Stimulated activated CD4-positive, alpha-beta T cell treated with anti-CD3 and anti-CD28 coated beads, Interleukin-4, amount 100 ng/mL, for 1 hour (primary cell): ENCODE measurements around the gene TAF11L9.
"Not testable (repeated sequence)": the region's sequence is repeated elsewhere in the genome, so short reads cannot be mapped to it uniquely, and the experiment has no call there.

Source experiments
- DNase-seq: peaks from one replicate; pipeline ENCODE4 v3.0.0-alpha.2; 2020

TAF11L9 gene

DNA sequence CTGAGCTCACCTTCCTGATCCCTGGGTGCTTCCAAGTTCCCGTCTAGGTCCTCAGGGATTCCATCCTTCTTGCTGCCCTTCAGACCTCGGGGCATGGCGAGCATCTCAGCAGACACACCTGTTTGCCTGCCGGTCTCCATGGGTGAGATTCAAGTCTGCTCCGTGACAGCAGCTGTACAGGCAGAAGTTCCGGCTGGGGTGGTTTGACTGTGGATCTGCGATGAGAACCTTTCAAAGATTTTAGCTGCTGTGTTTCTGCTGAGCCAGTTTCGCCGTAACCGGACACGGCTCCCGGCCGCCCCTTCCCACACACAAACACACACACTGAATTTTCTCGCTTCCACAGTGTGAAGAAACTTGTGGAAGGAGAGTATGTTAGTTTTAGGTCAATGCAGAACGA lies at the start of gene TAF11L9:
Gene TAF11L9, minus strand, starts transcription at position 140 of the 400 bp plus-strand sequence.
- DNase-seq, result not testable (repeated sequence)

DNA sequence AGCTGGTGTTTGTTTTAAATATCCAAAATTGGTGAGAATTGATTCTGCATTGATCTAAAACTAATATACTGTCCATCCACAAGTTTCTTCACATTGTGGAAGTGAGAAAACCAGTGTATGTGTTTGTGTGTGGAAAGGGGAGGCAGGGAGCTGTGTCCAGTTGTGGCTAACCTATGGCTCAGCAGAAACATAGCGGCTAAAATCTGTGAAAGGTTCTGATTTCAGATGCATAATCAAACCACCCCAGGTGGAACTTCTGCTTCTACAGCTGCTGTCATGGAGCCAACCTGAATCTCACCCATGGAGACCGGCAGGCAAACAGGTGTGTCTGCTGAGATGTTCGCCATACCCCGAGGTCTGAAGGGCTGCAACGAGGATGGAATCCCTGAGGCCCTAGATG lies 40.0 kb upstream of the TAF11L9 start, which contains the start of gene TAF11L14:
Gene TAF11L14, plus strand, starts transcription at position 301 of the 400 bp plus-strand sequence.
- DNase-seq, result no peak

DNA sequence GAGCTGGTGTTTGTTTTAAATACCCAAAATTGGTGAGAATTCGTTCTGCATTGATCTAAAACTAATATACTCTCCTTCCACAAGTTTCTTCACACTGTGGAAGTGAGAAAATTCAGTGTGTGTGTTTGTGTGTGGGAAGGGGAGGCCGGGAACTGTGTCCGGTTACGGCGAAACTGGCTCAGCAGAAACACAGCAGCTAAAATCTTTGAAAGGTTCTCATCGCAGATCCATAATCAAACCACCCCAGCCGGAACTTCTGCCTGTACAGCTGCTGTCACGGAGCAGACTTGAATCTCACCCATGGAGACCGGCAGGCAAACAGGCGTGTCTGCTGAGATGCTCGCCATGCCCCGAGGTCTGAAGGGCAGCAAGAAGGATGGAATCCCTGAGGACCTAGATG lies 37.6 kb upstream of the TAF11L9 start, which contains the start of gene TAF11L13:
Gene TAF11L13, plus strand, starts transcription at position 301 of the 400 bp plus-strand sequence.
- DNase-seq, result not testable (repeated sequence)

DNA sequence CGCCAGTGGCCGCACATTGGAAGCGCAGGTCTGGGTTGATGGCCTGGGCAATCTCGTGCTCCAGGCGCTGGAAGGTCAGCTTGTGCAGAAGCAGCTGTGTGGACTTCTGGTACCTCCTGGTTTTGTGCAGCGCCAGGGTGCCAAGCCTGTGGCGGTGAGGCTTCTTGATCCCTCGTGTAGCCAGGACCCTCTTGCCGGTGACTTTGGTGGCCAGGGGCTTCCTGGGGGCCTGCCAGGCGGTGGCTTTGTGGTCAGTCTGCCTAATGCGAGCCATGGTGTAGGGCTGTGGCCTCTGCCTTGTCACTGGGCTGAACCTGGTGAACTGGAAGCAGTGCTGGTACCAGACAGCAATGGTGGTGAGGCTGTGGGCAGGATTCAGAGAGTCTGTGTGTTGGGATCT lies 31.5 kb upstream of the TAF11L9 start:
- DNase-seq, result no peak

DNA sequence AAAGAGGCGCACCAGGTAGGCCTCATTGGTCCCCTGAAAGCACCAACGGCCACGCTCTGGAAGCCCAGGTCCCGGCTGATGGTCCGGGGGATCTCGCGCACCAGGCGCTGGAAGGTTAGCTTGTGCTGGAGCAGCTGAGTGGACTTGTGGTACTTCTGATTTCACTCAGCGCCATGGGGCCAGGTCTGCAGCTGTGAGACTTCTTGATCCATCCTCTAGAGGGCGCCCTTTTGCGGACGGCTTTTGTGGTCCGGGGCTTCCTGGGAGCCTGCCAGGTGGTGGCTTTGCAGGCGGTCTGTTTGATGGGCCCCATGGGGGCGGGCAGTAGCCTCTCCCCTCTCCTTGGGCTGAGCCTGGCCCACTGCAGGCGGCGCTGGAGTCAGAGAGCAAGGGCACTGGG lies 26.4 kb upstream of the TAF11L9 start:
- DNase-seq, result no peak

DNA sequence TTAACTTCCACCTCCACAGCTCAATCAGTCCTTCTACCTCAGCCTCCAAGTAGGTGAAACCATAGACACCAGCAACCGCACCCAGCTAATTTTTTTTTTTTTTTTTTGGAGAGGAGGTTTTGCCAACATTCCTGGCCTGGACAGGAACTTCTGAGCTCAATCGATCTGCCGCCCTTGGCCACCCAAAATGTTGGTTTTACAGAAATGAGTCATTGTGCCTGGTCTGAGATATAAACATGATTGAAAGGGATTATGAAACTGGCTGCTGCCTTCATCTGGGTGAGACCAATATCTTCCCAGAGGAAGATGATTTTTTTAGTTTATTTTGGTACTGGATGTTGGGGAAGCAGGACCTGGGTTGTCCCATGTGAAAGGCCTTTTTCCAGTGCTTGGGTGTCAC lies 25.2 kb upstream of the TAF11L9 start:
- no peak for DNase-seq

DNA sequence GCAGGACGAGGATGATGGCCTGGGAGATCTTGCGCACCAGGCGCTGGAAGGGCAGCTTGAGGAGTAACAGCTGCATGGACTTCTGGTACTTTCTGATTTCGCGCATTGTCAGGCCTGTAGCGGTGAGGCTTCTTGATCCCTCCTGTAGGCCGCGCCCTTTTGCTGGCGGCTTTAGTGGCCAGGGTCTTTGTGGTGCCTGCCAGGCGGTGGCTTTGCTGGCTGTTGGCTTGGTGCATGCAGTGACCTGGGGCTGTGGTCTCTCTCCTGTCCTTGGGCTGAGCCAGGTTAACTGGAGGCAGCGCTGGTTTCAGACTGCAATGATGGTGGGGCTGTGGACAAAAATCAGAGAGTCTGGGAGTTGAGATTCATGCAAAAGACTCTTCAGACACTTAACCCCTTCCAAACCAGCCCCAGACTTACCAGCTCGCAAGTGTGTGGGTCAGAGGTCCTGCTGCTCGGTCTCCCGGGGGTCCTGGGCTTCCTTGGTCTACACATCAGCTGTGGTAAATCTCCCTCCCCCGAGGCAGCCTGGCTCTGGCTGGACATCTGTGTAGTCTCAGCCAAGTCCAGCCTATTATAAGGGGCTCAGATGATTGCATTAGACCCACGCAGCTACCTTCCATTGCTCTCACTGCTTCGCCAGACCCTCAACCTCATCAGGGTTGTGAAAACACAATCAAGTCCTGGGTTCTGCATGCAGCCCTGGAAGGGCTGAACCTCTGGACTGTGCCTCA lies 20.8 kb upstream of the TAF11L9 start:
- DNase-seq, result no peak

DNA sequence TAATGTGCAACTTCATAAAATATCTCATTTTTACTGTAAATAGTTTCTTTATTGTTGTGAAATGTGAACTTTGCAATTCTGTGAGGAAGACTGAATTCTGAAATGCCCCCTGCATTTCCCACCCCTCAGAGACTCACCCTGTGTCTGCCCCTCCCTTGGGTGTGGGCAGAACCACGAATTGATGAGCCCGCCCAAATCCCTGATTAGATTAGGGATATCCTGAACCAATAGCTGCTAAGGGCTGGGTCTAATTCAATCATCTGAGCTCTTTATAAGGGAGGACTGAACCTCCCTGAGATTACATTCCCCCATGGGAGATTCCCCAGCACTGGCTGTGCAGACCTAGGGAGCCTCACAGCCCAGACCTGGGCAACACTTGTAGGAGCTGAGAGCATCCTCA lies 15.9 kb upstream of the TAF11L9 start, which contains the start of gene TAF11L12:
Gene TAF11L12, plus strand, starts transcription at position 301 of the 400 bp plus-strand sequence.
- not testable (repeated sequence) for DNase-seq

DNA sequence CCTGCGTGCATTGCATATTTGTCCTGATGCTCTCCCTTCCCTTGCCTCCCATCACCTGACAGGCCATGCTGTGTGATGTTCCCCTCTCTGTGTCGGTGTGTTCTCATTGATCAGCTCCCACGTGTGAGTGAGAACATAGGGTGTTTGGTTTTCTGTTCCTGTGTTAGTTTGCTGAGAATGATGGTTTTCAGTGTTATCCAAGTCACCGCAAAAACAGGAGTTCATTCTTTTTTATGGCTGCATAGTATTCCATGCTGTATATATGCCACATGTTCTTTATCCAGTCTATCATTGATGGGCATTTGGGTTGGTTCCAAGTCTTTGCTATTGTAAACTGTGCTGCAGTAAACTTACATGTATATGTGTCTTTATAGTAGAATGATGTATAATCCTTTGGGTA lies 13.3 kb upstream of the TAF11L9 start:
- DNase-seq, result not testable (repeated sequence)

DNA sequence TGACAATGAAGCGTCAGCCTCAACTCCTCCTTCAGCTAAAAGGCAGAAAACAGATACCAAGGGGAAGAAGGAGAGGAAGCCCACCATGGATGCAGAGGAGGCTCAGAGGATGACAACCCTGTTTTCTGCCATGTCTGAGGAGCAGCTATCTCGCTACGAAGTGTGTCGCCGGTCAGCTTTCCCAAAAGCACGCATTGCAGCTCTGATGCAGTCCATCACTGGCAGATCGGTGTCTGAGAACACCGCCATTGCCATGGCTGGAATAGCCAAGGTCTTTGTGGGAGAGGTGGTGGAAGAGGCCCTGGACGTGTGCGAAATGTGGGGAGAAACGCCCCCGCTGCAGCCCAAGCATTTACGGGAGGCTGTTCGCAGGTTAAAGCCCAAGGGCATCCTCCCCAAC lies 10.8 kb upstream of the TAF11L9 start:
- DNase-seq, result no peak

DNA sequence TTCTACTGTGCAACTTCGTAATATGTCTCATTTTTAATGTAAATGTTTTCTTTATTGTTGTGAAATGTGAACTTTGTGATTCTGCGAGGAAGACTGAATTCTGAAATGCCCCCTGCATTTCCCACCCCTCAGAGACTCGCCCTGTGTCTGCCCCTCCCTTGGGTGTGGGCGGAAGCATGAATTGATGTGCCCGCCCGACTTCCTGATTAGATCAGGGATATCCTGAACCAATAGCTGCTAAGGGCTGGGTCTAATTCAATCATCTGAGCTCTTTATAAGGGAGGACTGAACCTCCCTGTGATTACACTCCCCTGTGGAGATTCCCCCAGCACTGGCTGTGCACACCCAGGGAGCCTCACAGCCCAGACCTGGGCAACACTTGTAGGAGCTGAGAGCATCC lies 9.7 kb upstream of the TAF11L9 start, which contains the start of gene TAF11L11:
Gene TAF11L11, plus strand, starts transcription at position 304 of the 400 bp plus-strand sequence.
- not testable (repeated sequence) for DNase-seq

DNA sequence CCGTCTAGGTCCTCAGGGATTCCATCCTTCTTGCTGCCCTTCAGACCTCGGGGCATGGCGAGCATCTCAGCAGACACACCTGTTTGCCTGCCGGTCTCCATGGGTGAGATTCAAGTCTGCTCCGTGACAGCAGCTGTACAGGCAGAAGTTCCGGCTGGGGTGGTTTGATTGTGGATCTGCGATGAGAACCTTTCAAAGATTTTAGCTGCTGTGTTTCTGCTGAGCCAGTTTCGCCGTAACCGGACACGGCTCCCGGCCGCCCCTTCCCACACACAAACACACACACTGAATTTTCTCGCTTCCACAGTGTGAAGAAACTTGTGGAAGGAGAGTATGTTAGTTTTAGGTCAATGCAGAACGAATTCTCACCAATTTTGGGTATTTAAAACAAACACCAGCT lies 3.5 kb upstream of the TAF11L9 start, which contains the start of gene TAF11L10:
Gene TAF11L10, minus strand, starts transcription at position 101 of the 400 bp plus-strand sequence.
- not testable (repeated sequence) for DNase-seq

DNA sequence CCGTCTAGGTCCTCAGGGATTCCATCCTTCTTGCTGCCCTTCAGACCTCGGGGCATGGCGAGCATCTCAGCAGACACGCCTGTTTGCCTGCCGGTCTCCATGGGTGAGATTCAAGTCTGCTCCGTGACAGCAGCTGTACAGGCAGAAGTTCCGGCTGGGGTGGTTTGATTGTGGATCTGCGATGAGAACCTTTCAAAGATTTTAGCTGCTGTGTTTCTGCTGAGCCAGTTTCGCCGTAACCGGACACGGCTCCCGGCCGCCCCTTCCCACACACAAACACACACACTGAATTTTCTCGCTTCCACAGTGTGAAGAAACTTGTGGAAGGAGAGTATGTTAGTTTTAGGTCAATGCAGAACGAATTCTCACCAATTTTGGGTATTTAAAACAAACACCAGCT lies 3.3 kb downstream of the TAF11L9 start, which contains the start of gene TAF11L8:
Gene TAF11L8, minus strand, starts transcription at position 101 of the 400 bp plus-strand sequence.
- DNase-seq, result not testable (repeated sequence)

DNA sequence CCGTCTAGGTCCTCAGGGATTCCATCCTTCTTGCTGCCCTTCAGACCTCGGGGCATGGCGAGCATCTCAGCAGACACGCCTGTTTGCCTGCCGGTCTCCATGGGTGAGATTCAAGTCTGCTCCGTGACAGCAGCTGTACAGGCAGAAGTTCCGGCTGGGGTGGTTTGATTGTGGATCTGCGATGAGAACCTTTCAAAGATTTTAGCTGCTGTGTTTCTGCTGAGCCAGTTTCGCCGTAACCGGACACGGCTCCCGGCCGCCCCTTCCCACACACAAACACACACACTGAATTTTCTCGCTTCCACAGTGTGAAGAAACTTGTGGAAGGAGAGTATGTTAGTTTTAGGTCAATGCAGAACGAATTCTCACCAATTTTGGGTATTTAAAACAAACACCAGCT lies 8.5 kb downstream of the TAF11L9 start, which contains the start of gene TAF11L7:
Gene TAF11L7, minus strand, starts transcription at position 101 of the 400 bp plus-strand sequence.
- not testable (repeated sequence) for DNase-seq
